Keratinocyte (primary cell): ENCODE results near the gene GRN. TPM values are rescaled to one million over a fixed set of nuclear protein-coding genes. Genes with fewer than 3 reads are reported as not detected.

Experiments
- DNase-seq: peaks from one replicate; pipeline ENCODE4 v3.0.0-alpha.2; 2011; ENCODE audit warnings: low read depth, missing footprints, low spot score
- FAIRE-seq: peaks from 2 replicates; lab custom pipeline; 2011; peaks lifted over from hg19 to GRCh38; lab: Jason Lieb, UNC
- H2AFZ ChIP-seq: 2 replicates; pipeline ENCODE4 v1.6.0; 2012; ENCODE audit warnings: low read length, control low read depth, inconsistent platforms; ENCODE audit not compliant: control insufficient read depth
- H3K27ac ChIP-seq: 2 replicates; pipeline ENCODE4 v1.5.1; 2011; ENCODE audit warnings: low read length; ENCODE audit not compliant: control insufficient read depth, insufficient read depth
- H3K27me3 ChIP-seq: 3 replicates; pipeline ENCODE4 v1.6.0; 2011; ENCODE audit warnings: low read length; ENCODE audit not compliant: control insufficient read depth, insufficient read depth; ENCODE audit errors: extremely low read depth
- H3K36me3 ChIP-seq, 2 experiments: 2 replicates in 1 of 2; 3 replicates in 1 of 2; pipeline ENCODE4 v1.5.1; 2011; ENCODE audit warnings: low read length in 2 of 2, mild to moderate bottlenecking in 1 of 2; ENCODE audit not compliant: control insufficient read depth in 2 of 2, insufficient read depth in 2 of 2; ENCODE audit errors: extremely low read depth in 1 of 2
- H3K4me1 ChIP-seq: 3 replicates; pipeline ENCODE4 v1.5.1; 2011; ENCODE audit warnings: low read length; ENCODE audit not compliant: control insufficient read depth, insufficient read depth; ENCODE audit errors: extremely low read depth
- H3K4me2 ChIP-seq: 3 replicates; pipeline ENCODE4 v1.6.0; 2011; ENCODE audit warnings: low read depth, low read length; ENCODE audit not compliant: control insufficient read depth, insufficient read depth; ENCODE audit errors: extremely low read depth
- H3K4me3 ChIP-seq, 3 experiments: fragments of 200-600 bp in 1 of 3; sonication (generic) in 1 of 3; 2 replicates in 2 of 3; 3 replicates in 1 of 3; pipeline ENCODE4 v1.5.1; 2011 to 2016; ENCODE audit warnings: low read length in 3 of 3, mild to moderate bottlenecking in 3 of 3, control low read depth in 2 of 3, inconsistent platforms in 1 of 3, low read depth in 1 of 3, mixed read lengths in 1 of 3, mixed run types in 1 of 3, moderate library complexity in 1 of 3; ENCODE audit not compliant: control insufficient read depth in 2 of 3, insufficient read depth in 2 of 3; ENCODE audit errors: extremely low read depth in 1 of 3
- H3K79me2 ChIP-seq: 2 replicates; pipeline ENCODE4 v1.6.0; 2012; ENCODE audit warnings: low read length; ENCODE audit not compliant: control insufficient read depth, insufficient read depth
- H3K9ac ChIP-seq: 3 replicates; pipeline ENCODE4 v1.6.0; 2011; ENCODE audit warnings: low read length; ENCODE audit not compliant: control insufficient read depth, insufficient read depth; ENCODE audit errors: extremely low read depth
- H3K9me1 ChIP-seq: 3 replicates; pipeline ENCODE4 v1.6.0; 2011; ENCODE audit warnings: low read length; ENCODE audit not compliant: control insufficient read depth, insufficient read depth; ENCODE audit errors: extremely low read depth
- H3K9me3 ChIP-seq: 2 replicates; pipeline ENCODE4 v1.5.1; 2012; ENCODE audit warnings: low read depth, low read length; ENCODE audit not compliant: control insufficient read depth
- H4K20me1 ChIP-seq: 3 replicates; pipeline ENCODE4 v1.6.0; 2011; ENCODE audit warnings: low read length; ENCODE audit not compliant: control insufficient read depth, insufficient read depth; ENCODE audit errors: extremely low read depth
- EZH2 ChIP-seq: IDR thresholded peaks from one replicate; pipeline ENCODE4 v1.6.1; 2012; ENCODE audit warnings: inconsistent platforms, mild to moderate bottlenecking, low read length, moderate library complexity
- dilution Hi-C: fragments of 300-500 bp; cut with MboI; formaldehyde crosslinking; loops from one replicate; pipeline ENCODE4 v1.7.0; 2020; ENCODE audit warnings: low sequenced_read_pairs; ENCODE audit not compliant: extremely low pct_ligation_motif_present
- polyA plus RNA-seq, 5 experiments: library from polyadenylated mRNA; depleted of rRNA in 3 of 5; stranded (reverse) in 3 of 5; stranded (forward) in 1 of 5; unstranded in 1 of 5; fragments of >200 nt; gene quantifications; 1 replicate in 1 of 5; 2 replicates in 3 of 5; 3 replicates in 1 of 5; pipeline versions ENCODE4 v1.2.1 to v1.2.3, GENCODE V29; 2011 to 2012; ENCODE audit warnings: missing spikeins in 2 of 5, low read depth in 1 of 5, low replicate concordance in 1 of 5
- TF ChIP-seq, protein P1 (sequence below), 3 experiments: IDR thresholded peaks in 1 of 3; conservative IDR thresholded peaks in 1 of 3; optimal IDR thresholded peaks in 1 of 3; 2 replicates in 2 of 3; 3 replicates in 1 of 3; pipeline versions ENCODE3 to v1.5.1; 2011; ENCODE audit warnings: low read length in 3 of 3, mild to moderate bottlenecking in 3 of 3, moderate library complexity in 2 of 3, control low read depth in 1 of 3, inconsistent platforms in 1 of 3; ENCODE audit not compliant: insufficient read depth in 2 of 3; ENCODE audit errors: extremely low read depth in 1 of 3

GRN gene
- polyA plus RNA-seq, 1 donor (not counting 4 experiments of a cell fraction or from before 2014, with no cell fraction given): 179 TPM

- no peaks in the 10 kb centered on the region for H3K9me1 ChIP-seq
- no peaks in the 10 kb centered on the region for H3K9me3 ChIP-seq
- H3K27me3 ChIP-seq: peaks cover 6% of the 10 kb centered on the region
- no peaks in the 10 kb centered on the region for H3K36me3 ChIP-seq
- DNase-seq: no peak
- H3K9ac ChIP-seq: no peak overlapping the region
- no peak overlapping the region for H3K4me2 ChIP-seq
- no peak overlapping the region for H3K27ac ChIP-seq
- no peaks in the 10 kb centered on the region for H3K79me2 ChIP-seq
- no peak overlapping the region for H3K4me3 ChIP-seq
- dilution Hi-C loops: no loop called here
- no peaks in the 10 kb centered on the region for H4K20me1 ChIP-seq
- no peak for FAIRE-seq
- H3K4me1 ChIP-seq: no peaks in the 10 kb centered on the region
- H2AFZ ChIP-seq: no peak overlapping the region
- TF ChIP-seq EZH2: no peak
- TF ChIP-seq, protein P1, sequence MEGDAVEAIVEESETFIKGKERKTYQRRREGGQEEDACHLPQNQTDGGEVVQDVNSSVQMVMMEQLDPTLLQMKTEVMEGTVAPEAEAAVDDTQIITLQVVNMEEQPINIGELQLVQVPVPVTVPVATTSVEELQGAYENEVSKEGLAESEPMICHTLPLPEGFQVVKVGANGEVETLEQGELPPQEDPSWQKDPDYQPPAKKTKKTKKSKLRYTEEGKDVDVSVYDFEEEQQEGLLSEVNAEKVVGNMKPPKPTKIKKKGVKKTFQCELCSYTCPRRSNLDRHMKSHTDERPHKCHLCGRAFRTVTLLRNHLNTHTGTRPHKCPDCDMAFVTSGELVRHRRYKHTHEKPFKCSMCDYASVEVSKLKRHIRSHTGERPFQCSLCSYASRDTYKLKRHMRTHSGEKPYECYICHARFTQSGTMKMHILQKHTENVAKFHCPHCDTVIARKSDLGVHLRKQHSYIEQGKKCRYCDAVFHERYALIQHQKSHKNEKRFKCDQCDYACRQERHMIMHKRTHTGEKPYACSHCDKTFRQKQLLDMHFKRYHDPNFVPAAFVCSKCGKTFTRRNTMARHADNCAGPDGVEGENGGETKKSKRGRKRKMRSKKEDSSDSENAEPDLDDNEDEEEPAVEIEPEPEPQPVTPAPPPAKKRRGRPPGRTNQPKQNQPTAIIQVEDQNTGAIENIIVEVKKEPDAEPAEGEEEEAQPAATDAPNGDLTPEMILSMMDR (optimal IDR thresholded peaks at IDR 0.05 in 1 of 3, IDR thresholded peaks at IDR 0.05 in 1 of 3, conservative IDR thresholded peaks at IDR 0.05 in 1 of 3; ENCODE audit: extremely low read depth in 1 of 3, insufficient read depth in 2 of 3, low read length in 3 of 3): no peak
Measured at GRCh38 chr17:44375196-44376017, 30.3 kb downstream of the GRN start.

- no peak for FAIRE-seq
Measured at GRCh38 chr17:44376124-44376523, 31.0 kb downstream of the GRN start.

More at GRCh38 chr17:44376124-44376523, 31.0 kb downstream of the GRN start:
- no peak overlapping the region for H3K27ac ChIP-seq
- H4K20me1 ChIP-seq: no peaks in the 10 kb centered on the region
- peaks cover 6% of the 10 kb centered on the region for H3K27me3 ChIP-seq
- no peaks in the 10 kb centered on the region for H3K9me1 ChIP-seq
- H3K4me3 ChIP-seq: no peak overlapping the region
- H3K36me3 ChIP-seq: no peaks in the 10 kb centered on the region
- dilution Hi-C loops: no loop called here
- no peaks in the 10 kb centered on the region for H3K4me1 ChIP-seq
- H3K4me2 ChIP-seq: no peak overlapping the region
- no peaks in the 10 kb centered on the region for H3K79me2 ChIP-seq
- TF ChIP-seq, protein P1 (optimal IDR thresholded peaks at IDR 0.05 in 1 of 3, IDR thresholded peaks at IDR 0.05 in 1 of 3, conservative IDR thresholded peaks at IDR 0.05 in 1 of 3; ENCODE audit: extremely low read depth in 1 of 3, insufficient read depth in 2 of 3, low read length in 3 of 3): peak; percentile 59 to 62 (median 61)
- TF ChIP-seq EZH2: no peak
- DNase-seq: no peak
- no peaks in the 10 kb centered on the region for H3K9me3 ChIP-seq
- H3K9ac ChIP-seq: no peak overlapping the region
- no peak overlapping the region for H2AFZ ChIP-seq
